GM12878 (cell line): ENCODE results near the gene TET1. TPM values are rescaled to one million over a fixed set of nuclear protein-coding genes. Genes with fewer than 3 reads are reported as not detected.

Experiments
- ATAC-seq: fragments of 200-7000 bp; cut with Tn5 transposase; 3 replicates; pipeline ENCODE4 v1.9.1; 2020; ENCODE audit warnings: mild to moderate bottlenecking, moderate library complexity
- BruUV-seq: library from RNA; stranded (reverse); fragments of 400-500 nt; replicated peaks from 2 replicates; lab custom pipeline; 2021; lab: Mats Ljungman, UMichigan
- CTCF ChIA-PET: fragments of 300-600 bp; sonication (Branson Sonifier 250); formaldehyde crosslinking; extraction: SDS; loops from one replicate; lab custom pipeline; 2021; ENCODE audit warnings: inconsistent platforms; lab: Yijun Ruan, JAX
- POLR2A ChIA-PET: fragments of 350-600 bp; formaldehyde crosslinking; extraction: SDS; loops from one replicate; lab custom pipeline; 2021; ENCODE audit warnings: inconsistent platforms; lab: Charles Lee
- RAD21 ChIA-PET: fragments of 300-600 bp; sonication (Branson Sonifier 250); formaldehyde crosslinking; loops from one replicate; lab custom pipeline; 2023; ENCODE audit warnings: antibody characterized with exemption; ENCODE audit not compliant: unreplicated experiment; lab: Charles Lee
- SMC1A ChIA-PET: fragments of 300-600 bp; sonication (Branson Sonifier 250); formaldehyde crosslinking; loops from one replicate; lab custom pipeline; 2023; ENCODE audit not compliant: unreplicated experiment, uncharacterized antibody; lab: Charles Lee
- DNase-seq: peaks from one replicate; pipeline ENCODE4 v3.0.0-alpha.2; 2011; ENCODE audit warnings: low read depth, low spot score
- FAIRE-seq: peaks from 3 replicates; lab custom pipeline; 2011; peaks lifted over from hg19 to GRCh38; lab: Jason Lieb, UNC
- H2AFZ ChIP-seq: 2 replicates; pipeline ENCODE4 v1.6.0; 2011; ENCODE audit warnings: low read depth, low read length, control low read depth; ENCODE audit not compliant: control insufficient read depth
- H3K27ac ChIP-seq: 2 replicates; pipeline ENCODE4 v1.5.1; 2011; ENCODE audit warnings: control low read depth; ENCODE audit not compliant: control insufficient read depth, insufficient read depth
- H3K27me3 ChIP-seq, 2 experiments: replicated peaks in 1 of 2; 2 replicates each; pipeline versions ENCODE4 v1.6.0 to v1.6.1; 2011; ENCODE audit warnings: low read length in 1 of 2; ENCODE audit not compliant: control insufficient read depth in 2 of 2, insufficient read depth in 2 of 2
- H3K36me3 ChIP-seq, 2 experiments: 2 replicates each; pipeline ENCODE4 v1.5.1; 2011; ENCODE audit warnings: low read length in 1 of 2; ENCODE audit not compliant: control insufficient read depth in 2 of 2, insufficient read depth in 2 of 2
- H3K4me1 ChIP-seq: 2 replicates; pipeline ENCODE4 v1.6.1; 2011; ENCODE audit warnings: mild to moderate bottlenecking, low read length, moderate library complexity, mixed read lengths; ENCODE audit not compliant: control insufficient read depth, insufficient read depth
- H3K4me2 ChIP-seq: 2 replicates; pipeline ENCODE4 v1.6.0; 2011; ENCODE audit warnings: control low read depth; ENCODE audit not compliant: control insufficient read depth, insufficient read depth
- H3K4me3 ChIP-seq: fragments of 200-600 bp; sonication (generic); 2 replicates; pipeline ENCODE4 v1.5.1; 2016
- H3K79me2 ChIP-seq: 2 replicates; pipeline ENCODE4 v1.6.0; 2011; ENCODE audit warnings: low read length; ENCODE audit not compliant: control insufficient read depth, insufficient read depth
- H3K9ac ChIP-seq: 2 replicates; pipeline ENCODE4 v1.8.0; 2011; ENCODE audit warnings: low read length, control low read depth, mixed read lengths; ENCODE audit not compliant: control insufficient read depth, insufficient read depth
- H3K9me3 ChIP-seq: replicated peaks from 3 replicates; pipeline ENCODE4 v1.5.1; 2011; ENCODE audit warnings: mild to moderate bottlenecking, low read length; ENCODE audit not compliant: control insufficient read depth, insufficient read depth
- H4K20me1 ChIP-seq: 2 replicates; pipeline ENCODE4 v1.6.0; 2011; ENCODE audit not compliant: control insufficient read depth, insufficient read depth
- CREM ChIP-seq: IDR thresholded peaks from 2 replicates; pipeline ENCODE4 v1.6.1; 2014; ENCODE audit warnings: antibody characterized with exemption, low read depth
- KDM1A ChIP-seq: fragments of 200-600 bp; sonication (generic); IDR thresholded peaks from 2 replicates; pipeline ENCODE4 v1.6.1; 2016; ENCODE audit warnings: borderline replicate concordance
- MLLT1 ChIP-seq: fragments of 450-650 bp; IDR thresholded peaks from 2 replicates; pipeline ENCODE4 v1.6.1; 2016; ENCODE audit warnings: mild to moderate bottlenecking
- POLR2A ChIP-seq: IDR thresholded peaks from 2 replicates; pipeline ENCODE4 v1.6.1; 2011; ENCODE audit warnings: low read depth, mild to moderate bottlenecking, low read length
- RAD51 ChIP-seq: fragments of 450-650 bp; IDR thresholded peaks from 2 replicates; pipeline ENCODE4 v1.6.1; 2016; ENCODE audit warnings: moderate library complexity, mild to moderate bottlenecking, inconsistent platforms
- RFX5 ChIP-seq: IDR thresholded peaks from 2 replicates; pipeline ENCODE4 v1.6.1; 2011; ENCODE audit warnings: low read depth, low read length, improper control_type of control experiment
- SREBF2 ChIP-seq: IDR thresholded peaks from 2 replicates; pipeline ENCODE4 v1.6.1; 2012; ENCODE audit warnings: mild to moderate bottlenecking, low read length
- TCF7 ChIP-seq: IDR thresholded peaks from 2 replicates; pipeline ENCODE4 v1.6.1; 2014; ENCODE audit warnings: antibody characterized with exemption, borderline replicate concordance
- USF1 ChIP-seq: IDR thresholded peaks from 2 replicates; pipeline ENCODE4 v1.6.1; 2011; ENCODE audit warnings: borderline replicate concordance, low read depth, mild to moderate bottlenecking, moderate library complexity, mixed read lengths, low read length; ENCODE audit not compliant: insufficient read depth; ENCODE audit errors: extremely low read length
- ZSCAN29 ChIP-seq: fragments of 450-650 bp; IDR thresholded peaks from 2 replicates; pipeline ENCODE4 v1.6.1; 2017; ENCODE audit warnings: mild to moderate bottlenecking, moderate library complexity
- WGBS: methylation state at CpG from one replicate; pipeline ENCODE4 v1.1.6; 2016; ENCODE audit warnings: low lambda C conversion rate; ENCODE audit not compliant: insufficient replicate concordance, insufficient coverage; ENCODE audit errors: missing lambda C conversion rate; 5-methylcytosine and 5-hydroxymethylcytosine counted together
- in situ Hi-C: fragments of 300-500 bp; cut with MboI; formaldehyde crosslinking; loops from 9 replicates; pipeline ENCODE4 v1.14.3; 2018; ENCODE audit warnings: mixed read lengths
- intact Hi-C: fragments of 100-400 bp; cut with micrococcal nuclease; formaldehyde crosslinking; loops from one replicate; pipeline ENCODE4 v1.14.2; 2022; ENCODE audit not compliant: unreplicated experiment
- polyA plus RNA-seq, 11 experiments: library from polyadenylated mRNA; depleted of rRNA in 4 of 11; unstranded in 6 of 11; stranded (reverse) in 5 of 11; fragments of >200 nt; fragmentation: Nextera tagmentation in 4 of 11; fragmentation: Illumina TruSeq in 1 of 11; extraction: Ambion mirVana in 4 of 11; extraction: Trizol in 1 of 11; gene quantifications; 1 replicate in 1 of 11; 2 replicates in 10 of 11; pipeline versions ENCODE4 v1.2.1 to v1.2.3, GENCODE V29; 2011 to 2016; ENCODE audit warnings: inconsistent platforms in 2 of 11, missing spikeins in 2 of 11, low read depth in 1 of 11
- total RNA-seq, 4 experiments: library from RNA; depleted of rRNA in 3 of 4; stranded (reverse); fragments of >200 nt in 3 of 4; fragmentation: Illumina TruSeq in 1 of 4; extraction: Trizol in 1 of 4; gene quantifications; 2 replicates each; pipeline versions ENCODE4 v1.2.1 to v1.2.3, GENCODE V29; 2013 to 2021

Gene TET1
- total and polyA plus RNA-seq, 10 of the 15 experiments (the other 5 are each of a cell fraction or from before 2014, with no cell fraction given) = 0.22 to 1.4 (median 0.60) TPM

GRCh38 chr10:68603766-68604165, 43.6 kb downstream of the TET1 start:
- Histone ChIP-seq H3K27ac (no peak overlapping the region), H3K4me2 (no peak overlapping the region), H3K27me3 (no peaks in the 10 kb centered on the region), H3K79me2 (no peaks in the 10 kb centered on the region), H3K36me3 (no peaks in the 10 kb centered on the region), H4K20me1 (no peaks in the 10 kb centered on the region), H3K4me1 (peaks cover 8% of the 10 kb centered on the region), H3K9ac (no peak overlapping the region), H3K4me3 (no peak overlapping the region), H2AFZ (no peak overlapping the region), H3K9me3 (no peaks in the 10 kb centered on the region)
- ChIA-PET RAD21 (no interaction called here), SMC1A (interaction anchor here (0.8 kb wide), 1 partner anchor 11 kb away, joined by 3 read pairs; no protein-coding TSS in a partner anchor), POLR2A (interaction anchor here (0.6 kb wide), 1 partner anchor 299 kb away, joined by 6 read pairs; no protein-coding TSS in a partner anchor), CTCF (interaction anchor here (1.2 kb wide), 1 partner anchor 53 kb away, joined by 3 read pairs; no protein-coding TSS in a partner anchor)
- TF ChIP-seq RFX5 (no peak), CREM (no peak), TCF7 (no peak), USF1 (no peak), RAD51 (no peak), KDM1A (no peak), MLLT1 (no peak), SREBF2 (no peak), POLR2A (no peak), ZSCAN29 (no peak)
- in situ Hi-C loops (no loop called here), intact Hi-C loops (no loop called here)
- DNase-seq (no peak), FAIRE-seq (no peak), ATAC-seq (no peak)
- WGBS = 100% methylated on average over 3 of the region's 3 CpGs
- no TSS peak for BruUV-seq
